Measurements from ENCODE around the gene LTV1. TPM values are rescaled to one million over a fixed set of nuclear protein-coding genes. Genes with fewer than 3 reads are reported as not detected.

LTV1 gene
- total RNA-seq, 2 experiments from 2014 or later: 30.9 to 31.6 TPM

DNA sequence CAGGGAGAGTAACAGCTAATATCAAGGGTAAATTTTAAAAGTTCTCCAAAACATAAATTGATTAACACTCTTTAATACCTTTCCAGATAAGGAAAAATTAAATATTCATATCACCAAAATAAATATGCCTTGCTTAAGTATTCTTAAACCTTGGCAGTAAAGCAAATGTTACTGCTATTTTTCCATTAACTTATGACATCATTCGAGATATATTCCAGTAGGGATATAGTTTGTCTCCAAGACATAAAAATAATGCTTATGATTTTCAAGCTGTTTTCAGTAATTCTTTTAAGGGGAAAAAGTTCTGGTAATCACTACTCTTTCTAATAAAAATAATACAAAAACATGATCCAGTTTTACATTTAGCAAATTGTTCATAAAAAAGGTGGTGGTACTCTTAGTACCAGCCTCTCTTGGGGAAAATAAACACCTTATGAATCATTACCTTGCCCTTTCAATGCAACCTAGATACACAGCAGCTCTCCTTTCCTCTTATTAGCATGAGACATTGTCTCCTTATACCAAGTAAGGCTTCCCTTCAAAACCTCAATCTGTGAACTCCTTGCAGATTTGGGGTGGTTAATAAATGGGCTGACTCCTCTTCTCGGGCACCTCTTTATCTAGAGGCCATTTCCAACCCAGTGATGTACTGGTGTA is 31.5 kb upstream of the LTV1 start:
- intact Hi-C loops (cut with micrococcal nuclease): no loop called here
- Mint-ChIP-seq H3K27me3 (no peaks in the 10 kb centered on the region), H3K36me3 (ENCODE audit: low read depth) (peaks cover 16% of the 10 kb centered on the region), H3K9me3 (no peaks in the 10 kb centered on the region), H3K4me1 (ENCODE audit: low read depth) (peaks cover 21% of the 10 kb centered on the region), H3K27ac (peak overlapping the region; percentile 2), H3K4me3 (no peak overlapping the region)
- ChIA-PET CTCF (no interaction called here), POLR2A (no interaction called here)
- DNase-seq (no peak), ATAC-seq (peak; percentile 51)
- TF ChIP-seq, protein P1, sequence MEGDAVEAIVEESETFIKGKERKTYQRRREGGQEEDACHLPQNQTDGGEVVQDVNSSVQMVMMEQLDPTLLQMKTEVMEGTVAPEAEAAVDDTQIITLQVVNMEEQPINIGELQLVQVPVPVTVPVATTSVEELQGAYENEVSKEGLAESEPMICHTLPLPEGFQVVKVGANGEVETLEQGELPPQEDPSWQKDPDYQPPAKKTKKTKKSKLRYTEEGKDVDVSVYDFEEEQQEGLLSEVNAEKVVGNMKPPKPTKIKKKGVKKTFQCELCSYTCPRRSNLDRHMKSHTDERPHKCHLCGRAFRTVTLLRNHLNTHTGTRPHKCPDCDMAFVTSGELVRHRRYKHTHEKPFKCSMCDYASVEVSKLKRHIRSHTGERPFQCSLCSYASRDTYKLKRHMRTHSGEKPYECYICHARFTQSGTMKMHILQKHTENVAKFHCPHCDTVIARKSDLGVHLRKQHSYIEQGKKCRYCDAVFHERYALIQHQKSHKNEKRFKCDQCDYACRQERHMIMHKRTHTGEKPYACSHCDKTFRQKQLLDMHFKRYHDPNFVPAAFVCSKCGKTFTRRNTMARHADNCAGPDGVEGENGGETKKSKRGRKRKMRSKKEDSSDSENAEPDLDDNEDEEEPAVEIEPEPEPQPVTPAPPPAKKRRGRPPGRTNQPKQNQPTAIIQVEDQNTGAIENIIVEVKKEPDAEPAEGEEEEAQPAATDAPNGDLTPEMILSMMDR (IDR thresholded peaks at IDR 0.05): no peak

DNA sequence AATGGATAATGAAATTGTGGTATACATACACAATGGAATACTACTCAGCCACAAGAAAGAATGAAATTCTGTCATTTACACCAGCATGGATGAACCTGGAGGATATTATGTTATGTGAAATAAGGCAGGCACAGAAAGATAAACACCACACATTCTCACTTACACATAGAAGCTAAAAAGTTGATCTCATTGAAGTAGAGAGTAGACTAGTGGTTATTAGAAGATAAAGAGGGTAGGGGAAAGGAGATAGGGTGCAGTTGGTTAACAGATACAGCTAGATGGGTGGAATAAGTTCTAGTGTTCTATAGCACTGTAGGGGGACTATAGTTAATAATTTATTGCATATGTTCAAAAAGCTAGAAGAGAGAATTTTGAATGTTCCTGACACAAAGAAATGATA is 25.5 kb upstream of the LTV1 start:
- H3K9me3 Mint-ChIP-seq: no peaks in the 10 kb centered on the region
- H3K4me3 Mint-ChIP-seq: no peak overlapping the region
- no peaks in the 10 kb centered on the region for H3K27me3 Mint-ChIP-seq
- no peaks in the 10 kb centered on the region for H3K4me1 Mint-ChIP-seq (ENCODE audit: low read depth)
- intact Hi-C loops (cut with micrococcal nuclease): no loop called here
- no peak overlapping the region for H3K27ac Mint-ChIP-seq
- DNase-seq (no peak), ATAC-seq (no peak)
- POLR2A ChIA-PET: no interaction called here
- CTCF ChIA-PET: no interaction called here
- H3K36me3 Mint-ChIP-seq (ENCODE audit: low read depth): peaks cover 2% of the 10 kb centered on the region
- TF ChIP-seq, protein P1 (IDR thresholded peaks at IDR 0.05): no peak

GRCh38 chr6:143821359-143821758 is 21.8 kb upstream of the LTV1 start:
- DNase-seq (no peak), ATAC-seq (no peak)
- Mint-ChIP-seq H3K27me3 (no peaks in the 10 kb centered on the region), H3K4me1 (ENCODE audit: low read depth) (no peaks in the 10 kb centered on the region), H3K36me3 (ENCODE audit: low read depth) (peaks cover 2% of the 10 kb centered on the region), H3K27ac (no peak overlapping the region), H3K9me3 (no peaks in the 10 kb centered on the region), H3K4me3 (no peak overlapping the region)
- POLR2A ChIA-PET: interaction anchor here (1.7 kb wide), 1 partner anchor 14 kb away, joined by 7 read pairs; no protein-coding TSS in a partner anchor
- CTCF ChIA-PET: interaction anchor here (1.0 kb wide), 1 partner anchor 287 kb away, joined by 3 read pairs; no protein-coding TSS in a partner anchor
- TF ChIP-seq, protein P1 (IDR thresholded peaks at IDR 0.05): no peak
- intact Hi-C loops (cut with micrococcal nuclease): no loop called here

- DNase-seq: no peak
- Mint-ChIP-seq H3K4me3 (no peak overlapping the region), H3K27me3 (no peaks in the 10 kb centered on the region), H3K9me3 (no peaks in the 10 kb centered on the region), H3K27ac (no peak overlapping the region), H3K36me3 (ENCODE audit: low read depth) (peaks cover under 1% of the 10 kb centered on the region), H3K4me1 (ENCODE audit: low read depth) (no peaks in the 10 kb centered on the region)
- TF ChIP-seq, protein P1 (IDR thresholded peaks at IDR 0.05): no peak
- ChIA-PET CTCF (no interaction called here), POLR2A (no interaction called here)
- ATAC-seq: no peak
- intact Hi-C loops (cut with micrococcal nuclease): no loop called here
Observed at GRCh38 chr6:143822584-143823024, 20.5 kb upstream of the LTV1 start.

- DNase-seq: no peak
- POLR2A ChIA-PET: no interaction called here
- ATAC-seq: no peak
- TF ChIP-seq, protein P1 (IDR thresholded peaks at IDR 0.05): no peak
- CTCF ChIA-PET: no interaction called here
- Mint-ChIP-seq H3K27ac (no peak overlapping the region), H3K4me3 (no peak overlapping the region), H3K36me3 (ENCODE audit: low read depth) (no peaks in the 10 kb centered on the region), H3K27me3 (no peaks in the 10 kb centered on the region), H3K9me3 (no peaks in the 10 kb centered on the region), H3K4me1 (ENCODE audit: low read depth) (no peaks in the 10 kb centered on the region)
- intact Hi-C loops (cut with micrococcal nuclease): no loop called here
Observed at GRCh38 chr6:143823548-143823947, 19.6 kb upstream of the LTV1 start.
